Measurements from ENCODE around the gene CCDC88C. TPM values are rescaled to one million over a fixed set of nuclear protein-coding genes. Genes with fewer than 3 reads are reported as not detected.

The CCDC88C gene
- total RNA-seq, 2 experiments from 2014 or later: 269 to 287 TPM

DNA sequence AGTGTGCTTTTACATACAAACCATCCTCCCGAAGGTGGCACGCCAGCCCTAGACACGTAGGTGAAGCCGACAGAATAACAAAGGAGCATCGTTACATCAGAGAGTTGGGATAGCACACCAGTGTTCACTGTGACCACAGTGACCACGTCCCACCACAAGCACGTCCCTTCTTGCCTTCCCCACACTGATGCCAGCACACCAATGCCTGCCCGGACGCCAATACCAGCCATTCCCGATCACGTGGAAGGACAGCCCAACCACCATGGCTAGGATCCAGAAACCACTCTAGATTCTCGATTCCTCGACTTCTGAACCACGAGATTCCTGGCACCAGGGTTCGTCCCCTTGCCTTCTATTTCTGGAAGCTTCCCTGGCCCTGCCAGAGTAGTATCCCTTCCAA, 125.1 kb downstream of the CCDC88C start:
- H3K4me3 ChIP-seq (ENCODE audit: low read length): no peak overlapping the region
- H3K27me3 ChIP-seq (ENCODE audit: control insufficient read depth in 1 of 2, insufficient read depth in 2 of 2, low read length in 2 of 2): no peaks in the 10 kb centered on the region
- H3K36me3 ChIP-seq (ENCODE audit: insufficient read depth, low read length): peaks cover 99% of the 10 kb centered on the region
- no peaks in the 10 kb centered on the region for H3K9me3 ChIP-seq (ENCODE audit: control insufficient read depth in 1 of 2, insufficient read depth in 1 of 2, low read length in 2 of 2)
- DNase-seq: no peak
- Mint-ChIP-seq H3K27ac (peak overlapping the region; percentile 74), H3K36me3 (ENCODE audit: low read depth) (peaks cover 97% of the 10 kb centered on the region), H3K4me1 (ENCODE audit: low read depth) (no peaks in the 10 kb centered on the region), H3K27me3 (no peaks in the 10 kb centered on the region), H3K4me3 (no peak overlapping the region), H3K9me3 (no peaks in the 10 kb centered on the region)
- intact Hi-C loops (cut with DNase I, micrococcal nuclease): loop anchor here in 1 of 2 experiments (5.0 kb wide), 1 partner anchor 425 kb away; no protein-coding TSS in a partner anchor
- CTCF ChIA-PET: interaction anchor here (1.0 to 1.9 kb wide), 3 partner anchors 115 to 119 kb away, joined by 3 to 7 read pairs (median 4); no protein-coding TSS in a partner anchor
- no peak overlapping the region for H3K27ac ChIP-seq (ENCODE audit: low read depth in 1 of 2, low read length in 2 of 2)
- TF ChIP-seq, protein P1, sequence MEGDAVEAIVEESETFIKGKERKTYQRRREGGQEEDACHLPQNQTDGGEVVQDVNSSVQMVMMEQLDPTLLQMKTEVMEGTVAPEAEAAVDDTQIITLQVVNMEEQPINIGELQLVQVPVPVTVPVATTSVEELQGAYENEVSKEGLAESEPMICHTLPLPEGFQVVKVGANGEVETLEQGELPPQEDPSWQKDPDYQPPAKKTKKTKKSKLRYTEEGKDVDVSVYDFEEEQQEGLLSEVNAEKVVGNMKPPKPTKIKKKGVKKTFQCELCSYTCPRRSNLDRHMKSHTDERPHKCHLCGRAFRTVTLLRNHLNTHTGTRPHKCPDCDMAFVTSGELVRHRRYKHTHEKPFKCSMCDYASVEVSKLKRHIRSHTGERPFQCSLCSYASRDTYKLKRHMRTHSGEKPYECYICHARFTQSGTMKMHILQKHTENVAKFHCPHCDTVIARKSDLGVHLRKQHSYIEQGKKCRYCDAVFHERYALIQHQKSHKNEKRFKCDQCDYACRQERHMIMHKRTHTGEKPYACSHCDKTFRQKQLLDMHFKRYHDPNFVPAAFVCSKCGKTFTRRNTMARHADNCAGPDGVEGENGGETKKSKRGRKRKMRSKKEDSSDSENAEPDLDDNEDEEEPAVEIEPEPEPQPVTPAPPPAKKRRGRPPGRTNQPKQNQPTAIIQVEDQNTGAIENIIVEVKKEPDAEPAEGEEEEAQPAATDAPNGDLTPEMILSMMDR (IDR thresholded peaks at IDR 0.05): no peak
- peaks cover 2% of the 10 kb centered on the region for H3K4me1 ChIP-seq (ENCODE audit: insufficient read depth, low read length)
- ATAC-seq (ENCODE audit: poor library complexity): no peak
- POLR2A ChIA-PET: interaction anchor here (1.2 kb wide), 1 partner anchor 50 kb away, joined by 4 read pairs; no protein-coding TSS in a partner anchor

DNA sequence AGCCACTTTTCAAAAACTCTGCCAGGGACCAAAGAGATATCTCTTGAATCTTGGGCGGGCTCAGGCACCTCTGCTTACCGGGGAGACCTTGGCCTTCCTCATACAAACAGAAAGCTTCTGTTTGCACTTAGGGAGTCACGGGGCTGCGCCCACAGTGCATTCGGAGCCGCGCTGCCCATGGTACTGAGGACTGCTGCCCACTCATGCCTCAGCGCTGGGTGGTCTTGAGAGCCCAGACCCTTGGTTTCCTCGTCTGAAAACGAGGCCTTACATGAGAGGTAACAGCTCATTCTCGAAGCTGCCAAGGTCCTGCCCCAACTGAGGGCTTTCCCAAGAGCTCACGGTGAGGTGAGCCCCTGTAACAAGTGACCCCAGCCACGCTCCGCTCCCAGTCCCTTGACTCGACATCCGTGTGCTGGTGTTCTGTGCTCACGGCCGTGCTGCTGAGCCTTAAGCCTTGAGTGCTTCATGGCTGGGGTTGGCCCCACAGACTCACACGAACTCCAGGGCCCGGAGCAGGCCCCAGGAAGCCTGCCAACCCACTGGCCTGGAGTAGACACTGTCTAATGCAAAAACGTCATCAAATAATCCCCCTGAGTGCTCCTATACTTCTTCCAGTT, 125.7 kb downstream of the CCDC88C start:
- peaks cover 98% of the 10 kb centered on the region for H3K36me3 ChIP-seq (ENCODE audit: insufficient read depth, low read length)
- peaks cover 97% of the 10 kb centered on the region for H3K36me3 Mint-ChIP-seq (ENCODE audit: low read depth)
- ATAC-seq (ENCODE audit: poor library complexity) (no peak), DNase-seq (no peak)
- no peaks in the 10 kb centered on the region for H3K9me3 Mint-ChIP-seq
- intact Hi-C loops (cut with DNase I, micrococcal nuclease): loop anchor here in 1 of 2 experiments (5.0 kb wide), 1 partner anchor 425 kb away; no protein-coding TSS in a partner anchor
- H3K4me3 Mint-ChIP-seq: no peak overlapping the region
- CTCF ChIA-PET: interaction anchor here (1.0 to 1.9 kb wide), 3 partner anchors 114 to 119 kb away, joined by 3 to 7 read pairs (median 6); no protein-coding TSS in a partner anchor
- H3K4me3 ChIP-seq (ENCODE audit: low read length): no peak overlapping the region
- peak overlapping the region; percentile 74 for H3K27ac Mint-ChIP-seq
- no peaks in the 10 kb centered on the region for H3K27me3 ChIP-seq (ENCODE audit: control insufficient read depth in 1 of 2, insufficient read depth in 2 of 2, low read length in 2 of 2)
- H3K4me1 Mint-ChIP-seq (ENCODE audit: low read depth): no peaks in the 10 kb centered on the region
- no peaks in the 10 kb centered on the region for H3K9me3 ChIP-seq (ENCODE audit: control insufficient read depth in 1 of 2, insufficient read depth in 1 of 2, low read length in 2 of 2)
- no peak overlapping the region for H3K27ac ChIP-seq (ENCODE audit: low read depth in 1 of 2, low read length in 2 of 2)
- H3K27me3 Mint-ChIP-seq: no peaks in the 10 kb centered on the region
- TF ChIP-seq, protein P1 (IDR thresholded peaks at IDR 0.05): no peak
- POLR2A ChIA-PET: interaction anchor here (1.2 kb wide), 1 partner anchor 49 kb away, joined by 4 read pairs; no protein-coding TSS in a partner anchor
- H3K4me1 ChIP-seq (ENCODE audit: insufficient read depth, low read length): peaks cover 2% of the 10 kb centered on the region

DNA sequence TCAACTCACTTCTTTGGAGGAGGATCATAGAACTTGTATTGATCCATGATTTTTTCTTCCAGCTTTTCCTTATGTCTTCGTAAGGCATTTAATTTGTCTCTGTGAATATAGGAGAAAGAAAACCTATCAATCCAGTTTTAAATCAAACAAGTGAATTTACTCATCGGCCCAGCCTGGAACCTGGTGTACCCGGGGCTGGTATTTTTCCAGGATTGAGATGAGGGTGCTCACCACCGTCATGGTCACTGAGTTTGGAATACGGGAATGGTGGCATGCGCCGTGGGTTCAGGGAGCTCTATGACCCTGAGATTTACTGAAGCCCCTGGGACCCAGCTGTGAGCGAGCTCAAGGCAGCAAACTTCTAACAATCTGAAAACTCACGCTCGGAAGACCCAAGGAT, 126.6 kb downstream of the CCDC88C start:
- ChIA-PET POLR2A (no interaction called here), CTCF (interaction anchor here (1.5 to 1.9 kb wide), 2 partner anchors 113 to 118 kb away, joined by 6 to 7 read pairs; no protein-coding TSS in a partner anchor)
- H3K9me3 ChIP-seq (ENCODE audit: control insufficient read depth in 1 of 2, insufficient read depth in 1 of 2, low read length in 2 of 2): no peaks in the 10 kb centered on the region
- H3K4me3 ChIP-seq (ENCODE audit: low read length): no peak overlapping the region
- Mint-ChIP-seq H3K9me3 (no peaks in the 10 kb centered on the region), H3K27ac (peak overlapping the region; percentile 20), H3K4me1 (ENCODE audit: low read depth) (peaks cover 7% of the 10 kb centered on the region), H3K4me3 (no peak overlapping the region), H3K36me3 (ENCODE audit: low read depth) (peaks cover 97% of the 10 kb centered on the region), H3K27me3 (no peaks in the 10 kb centered on the region)
- no peak overlapping the region for H3K27ac ChIP-seq (ENCODE audit: low read depth in 1 of 2, low read length in 2 of 2)
- peaks cover 6% of the 10 kb centered on the region for H3K4me1 ChIP-seq (ENCODE audit: insufficient read depth, low read length)
- TF ChIP-seq, protein P1 (IDR thresholded peaks at IDR 0.05): no peak
- peaks cover 98% of the 10 kb centered on the region for H3K36me3 ChIP-seq (ENCODE audit: insufficient read depth, low read length)
- intact Hi-C loops (cut with DNase I, micrococcal nuclease): loop anchor here in 1 of 2 experiments (5.0 kb wide), 1 partner anchor 426 kb away; no protein-coding TSS in a partner anchor
- no peaks in the 10 kb centered on the region for H3K27me3 ChIP-seq (ENCODE audit: control insufficient read depth in 1 of 2, insufficient read depth in 2 of 2, low read length in 2 of 2)
- no peak for DNase-seq
- ATAC-seq (ENCODE audit: poor library complexity): no peak
